Measurements from ENCODE around the gene AK2.

DNA sequence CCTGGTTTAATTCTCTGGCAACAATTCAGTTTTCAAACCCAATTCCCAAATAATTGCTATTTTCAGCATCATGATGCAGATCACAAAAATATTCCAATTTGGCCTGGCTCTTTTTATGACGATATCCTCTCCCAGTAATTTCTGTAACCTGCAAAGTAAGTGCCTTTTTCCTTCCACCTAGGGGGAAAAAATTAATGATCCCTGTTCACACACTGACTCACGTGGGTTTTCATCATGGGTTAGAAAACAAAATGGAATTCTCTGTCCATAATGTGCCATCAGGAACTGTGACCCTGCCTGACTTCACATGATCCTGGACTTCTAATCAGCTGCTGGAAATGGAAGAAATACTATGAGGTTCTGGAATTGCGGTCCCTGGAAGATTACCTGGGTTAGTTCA is 24.5 kb downstream of the AK2 start:
- TF ChIP-seq, protein P1, sequence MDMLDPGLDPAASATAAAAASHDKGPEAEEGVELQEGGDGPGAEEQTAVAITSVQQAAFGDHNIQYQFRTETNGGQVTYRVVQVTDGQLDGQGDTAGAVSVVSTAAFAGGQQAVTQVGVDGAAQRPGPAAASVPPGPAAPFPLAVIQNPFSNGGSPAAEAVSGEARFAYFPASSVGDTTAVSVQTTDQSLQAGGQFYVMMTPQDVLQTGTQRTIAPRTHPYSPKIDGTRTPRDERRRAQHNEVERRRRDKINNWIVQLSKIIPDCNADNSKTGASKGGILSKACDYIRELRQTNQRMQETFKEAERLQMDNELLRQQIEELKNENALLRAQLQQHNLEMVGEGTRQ (IDR thresholded peaks at IDR 0.05; ENCODE audit: borderline replicate concordance, low read depth, low read length): no peak
- TF ChIP-seq ZNF274 (IDR thresholded peaks at IDR 0.05; ENCODE audit: insufficient read depth, insufficient read length) (no peak), TAF1 (IDR thresholded peaks at IDR 0.05; ENCODE audit: borderline replicate concordance, low read depth, low read length) (no peak), SIN3A (IDR thresholded peaks at IDR 0.05; ENCODE audit: low read depth, low read length) (no peak), NFXL1 (IDR thresholded peaks at IDR 0.05; ENCODE audit: borderline replicate concordance) (no peak), POLR2A (IDR thresholded peaks at IDR 0.05; ENCODE audit: low read depth, low read length) (no peak), SP1 (IDR thresholded peaks at IDR 0.05; ENCODE audit: low read depth, low read length) (no peak), CBX5 (IDR thresholded peaks at IDR 0.05; ENCODE audit: low read depth) (no peak)
- TF ChIP-seq, protein P2, sequence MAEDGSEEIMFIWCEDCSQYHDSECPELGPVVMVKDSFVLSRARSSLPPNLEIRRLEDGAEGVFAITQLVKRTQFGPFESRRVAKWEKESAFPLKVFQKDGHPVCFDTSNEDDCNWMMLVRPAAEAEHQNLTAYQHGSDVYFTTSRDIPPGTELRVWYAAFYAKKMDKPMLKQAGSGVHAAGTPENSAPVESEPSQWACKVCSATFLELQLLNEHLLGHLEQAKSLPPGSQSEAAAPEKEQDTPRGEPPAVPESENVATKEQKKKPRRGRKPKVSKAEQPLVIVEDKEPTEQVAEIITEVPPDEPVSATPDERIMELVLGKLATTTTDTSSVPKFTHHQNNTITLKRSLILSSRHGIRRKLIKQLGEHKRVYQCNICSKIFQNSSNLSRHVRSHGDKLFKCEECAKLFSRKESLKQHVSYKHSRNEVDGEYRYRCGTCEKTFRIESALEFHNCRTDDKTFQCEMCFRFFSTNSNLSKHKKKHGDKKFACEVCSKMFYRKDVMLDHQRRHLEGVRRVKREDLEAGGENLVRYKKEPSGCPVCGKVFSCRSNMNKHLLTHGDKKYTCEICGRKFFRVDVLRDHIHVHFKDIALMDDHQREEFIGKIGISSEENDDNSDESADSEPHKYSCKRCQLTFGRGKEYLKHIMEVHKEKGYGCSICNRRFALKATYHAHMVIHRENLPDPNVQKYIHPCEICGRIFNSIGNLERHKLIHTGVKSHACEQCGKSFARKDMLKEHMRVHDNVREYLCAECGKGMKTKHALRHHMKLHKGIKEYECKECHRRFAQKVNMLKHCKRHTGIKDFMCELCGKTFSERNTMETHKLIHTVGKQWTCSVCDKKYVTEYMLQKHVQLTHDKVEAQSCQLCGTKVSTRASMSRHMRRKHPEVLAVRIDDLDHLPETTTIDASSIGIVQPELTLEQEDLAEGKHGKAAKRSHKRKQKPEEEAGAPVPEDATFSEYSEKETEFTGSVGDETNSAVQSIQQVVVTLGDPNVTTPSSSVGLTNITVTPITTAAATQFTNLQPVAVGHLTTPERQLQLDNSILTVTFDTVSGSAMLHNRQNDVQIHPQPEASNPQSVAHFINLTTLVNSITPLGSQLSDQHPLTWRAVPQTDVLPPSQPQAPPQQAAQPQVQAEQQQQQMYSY (CRISPR knock-in tag; IDR thresholded peaks at IDR 0.05): no peak
- TF ChIP-seq, protein P3, sequence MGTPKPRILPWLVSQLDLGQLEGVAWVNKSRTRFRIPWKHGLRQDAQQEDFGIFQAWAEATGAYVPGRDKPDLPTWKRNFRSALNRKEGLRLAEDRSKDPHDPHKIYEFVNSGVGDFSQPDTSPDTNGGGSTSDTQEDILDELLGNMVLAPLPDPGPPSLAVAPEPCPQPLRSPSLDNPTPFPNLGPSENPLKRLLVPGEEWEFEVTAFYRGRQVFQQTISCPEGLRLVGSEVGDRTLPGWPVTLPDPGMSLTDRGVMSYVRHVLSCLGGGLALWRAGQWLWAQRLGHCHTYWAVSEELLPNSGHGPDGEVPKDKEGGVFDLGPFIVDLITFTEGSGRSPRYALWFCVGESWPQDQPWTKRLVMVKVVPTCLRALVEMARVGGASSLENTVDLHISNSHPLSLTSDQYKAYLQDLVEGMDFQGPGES (IDR thresholded peaks at IDR 0.05): no peak
